WTC11 (cell line): Measurements from ENCODE around the gene SMC2. TPM values are rescaled to one million over a fixed set of nuclear protein-coding genes. Genes with fewer than 3 reads are reported as not detected.

Experiments used
- ATAC-seq: fragments of 200-7000 bp; cut with Tn5 transposase; 2 replicates; pipeline ENCODE4 v1.10.0; 2021; ENCODE audit warnings: mild to moderate bottlenecking, moderate library complexity
- CTCF ChIA-PET: fragments of 300-600 bp; sonication (Branson Sonifier 250); formaldehyde crosslinking; loops from one replicate; lab custom pipeline; 2021; ENCODE audit warnings: antibody characterized with exemption; lab: Charles Lee
- POLR2A ChIA-PET: fragments of 350-600 bp; sonication (Branson Sonifier 250); formaldehyde crosslinking; loops from one replicate; lab custom pipeline; 2021; ENCODE audit warnings: antibody characterized with exemption; lab: Charles Lee
- DNase-seq: peaks from one replicate; pipeline ENCODE4 v3.0.0; 2021; ENCODE audit warnings: low spot score
- H3K27ac Mint-ChIP-seq: 2 replicates; pipeline ENCODE4 v1.8.0; 2021; ENCODE audit warnings: mixed read lengths
- H3K27me3 Mint-ChIP-seq: 2 replicates; pipeline ENCODE4 v1.8.0; 2021; ENCODE audit warnings: low read depth, mild to moderate bottlenecking, moderate library complexity, mixed read lengths
- H3K36me3 Mint-ChIP-seq: 2 replicates; pipeline ENCODE4 v1.8.0; 2021; ENCODE audit warnings: mixed read lengths
- H3K4me1 Mint-ChIP-seq: 2 replicates; pipeline ENCODE4 v1.8.0; 2022; ENCODE audit warnings: mixed read lengths
- H3K4me3 Mint-ChIP-seq: 2 replicates; pipeline ENCODE4 v1.8.0; 2021; ENCODE audit warnings: mild to moderate bottlenecking, moderate library complexity, mixed read lengths
- H3K9me3 Mint-ChIP-seq: 2 replicates; pipeline ENCODE4 v1.8.0; 2021; ENCODE audit warnings: mixed read lengths
- ELF4 ChIP-seq: sonication (generic); formaldehyde crosslinking; IDR thresholded peaks from 2 replicates; pipeline ENCODE4 v1.8.1; 2022; ENCODE audit warnings: low read depth, mild to moderate bottlenecking, moderate library complexity, missing genetic modification reagents
- ETV6 ChIP-seq: sonication (generic); formaldehyde crosslinking; IDR thresholded peaks from 2 replicates; pipeline ENCODE4 v1.8.1; 2022; ENCODE audit warnings: mild to moderate bottlenecking, missing genetic modification reagents
- GABPB1 ChIP-seq: sonication (generic); formaldehyde crosslinking; IDR thresholded peaks from 2 replicates; pipeline ENCODE4 v1.8.1; 2023; ENCODE audit warnings: mild to moderate bottlenecking, missing genetic modification reagents
- IRF2 ChIP-seq: sonication (generic); formaldehyde crosslinking; IDR thresholded peaks from 2 replicates; pipeline ENCODE4 v1.8.0; 2022; ENCODE audit warnings: low read depth, missing genetic modification reagents, borderline replicate concordance
- NFE2L1 ChIP-seq: sonication (generic); formaldehyde crosslinking; IDR thresholded peaks from 2 replicates; pipeline ENCODE4 v1.8.1; 2023; ENCODE audit warnings: missing genetic modification reagents
- NR2C2 ChIP-seq: sonication (generic); formaldehyde crosslinking; IDR thresholded peaks from 2 replicates; pipeline ENCODE4 v1.8.0; 2022; ENCODE audit warnings: mild to moderate bottlenecking, missing genetic modification reagents
- NR3C1 ChIP-seq: sonication (generic); formaldehyde crosslinking; conservative IDR thresholded peaks from 2 replicates; pipeline ENCODE4 v1.8.1; 2023; ENCODE audit warnings: low read depth, mild to moderate bottlenecking, missing genetic modification reagents
- SP1 ChIP-seq: sonication (generic); formaldehyde crosslinking; conservative IDR thresholded peaks from 2 replicates; pipeline ENCODE4 v1.8.1; 2022; ENCODE audit warnings: missing genetic modification reagents
- TCF7 ChIP-seq: sonication (generic); formaldehyde crosslinking; IDR thresholded peaks from 2 replicates; pipeline ENCODE4 v1.8.0; 2022; ENCODE audit warnings: mild to moderate bottlenecking, low read depth, missing genetic modification reagents, moderate library complexity
- ZNF121 ChIP-seq: sonication (generic); formaldehyde crosslinking; IDR thresholded peaks from 2 replicates; pipeline ENCODE4 v1.8.0; 2023; ENCODE audit warnings: missing genetic modification reagents
- ZNF232 ChIP-seq: sonication (generic); formaldehyde crosslinking; IDR thresholded peaks from 2 replicates; pipeline ENCODE4 v1.8.0; 2022; ENCODE audit warnings: mild to moderate bottlenecking, missing genetic modification reagents
- ZNF263 ChIP-seq: sonication (generic); formaldehyde crosslinking; IDR thresholded peaks from 2 replicates; pipeline ENCODE4 v1.8.1; 2022; ENCODE audit warnings: low read depth, mild to moderate bottlenecking, moderate library complexity, missing genetic modification reagents
- total RNA-seq: library from RNA; stranded (reverse); gene quantifications from 3 replicates; pipeline ENCODE4 v1.2.3, GENCODE V29; 2021
- TF ChIP-seq, protein P1 (sequence below): sonication (generic); formaldehyde crosslinking; IDR thresholded peaks from 2 replicates; pipeline ENCODE4 v1.8.1; 2022; ENCODE audit warnings: low read depth, mild to moderate bottlenecking, moderate library complexity, missing genetic modification reagents, borderline replicate concordance
- TF ChIP-seq, protein P2 (sequence below): sonication (generic); formaldehyde crosslinking; IDR thresholded peaks from 2 replicates; pipeline ENCODE4 v1.8.1; 2023; ENCODE audit warnings: mild to moderate bottlenecking, missing genetic modification reagents
- TF ChIP-seq, protein P3 (sequence below): fragments of 250-450 bp; sonication (Bioruptor Pico); IDR thresholded peaks from 2 replicates; pipeline ENCODE4 v1.9.0; 2021; ENCODE audit warnings: mild to moderate bottlenecking
- TF ChIP-seq, protein P4 (sequence below): sonication (generic); formaldehyde crosslinking; IDR thresholded peaks from 2 replicates; pipeline ENCODE4 v1.8.1; 2022; ENCODE audit warnings: mild to moderate bottlenecking, missing genetic modification reagents, moderate library complexity, borderline replicate concordance
- TF ChIP-seq, protein P5 (sequence below): sonication (generic); formaldehyde crosslinking; IDR thresholded peaks from 2 replicates; pipeline ENCODE4 v1.8.0; 2023; ENCODE audit warnings: missing genetic modification reagents, mild to moderate bottlenecking, borderline replicate concordance
- TF ChIP-seq, protein P6 (sequence below): fragments of 250-450 bp; sonication (Bioruptor Pico); IDR thresholded peaks from 2 replicates; pipeline ENCODE4 v1.8.0; 2021; ENCODE audit warnings: mild to moderate bottlenecking
- TF ChIP-seq, protein P7 (sequence below): fragments of 250-450 bp; sonication (Bioruptor Pico); conservative IDR thresholded peaks from 2 replicates; pipeline ENCODE4 v1.9.0; 2021; ENCODE audit warnings: mild to moderate bottlenecking

SMC2 gene
- total RNA-seq, 1 experiment from 2014 or later, result 31.9 TPM

DNA sequence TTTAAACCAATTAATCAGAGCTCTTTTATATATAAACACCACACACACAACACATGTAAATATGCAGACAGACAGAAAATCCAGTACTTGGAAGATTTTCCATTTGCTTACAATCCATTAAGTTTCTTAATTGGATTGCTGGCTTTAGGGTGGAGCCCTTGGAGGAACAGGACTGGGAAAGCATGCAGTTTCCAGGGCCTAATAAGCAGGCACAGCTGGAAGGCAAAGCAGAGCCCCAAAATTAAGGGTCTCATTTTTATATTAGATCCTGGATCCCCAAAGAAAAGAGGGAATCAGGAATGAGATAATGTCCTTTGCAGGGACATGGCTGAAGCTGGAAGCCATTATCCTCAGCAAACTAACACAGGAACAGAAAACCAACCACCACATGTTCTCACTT is 13.1 kb upstream of the SMC2 start (continued):
- TF ChIP-seq, protein P1, sequence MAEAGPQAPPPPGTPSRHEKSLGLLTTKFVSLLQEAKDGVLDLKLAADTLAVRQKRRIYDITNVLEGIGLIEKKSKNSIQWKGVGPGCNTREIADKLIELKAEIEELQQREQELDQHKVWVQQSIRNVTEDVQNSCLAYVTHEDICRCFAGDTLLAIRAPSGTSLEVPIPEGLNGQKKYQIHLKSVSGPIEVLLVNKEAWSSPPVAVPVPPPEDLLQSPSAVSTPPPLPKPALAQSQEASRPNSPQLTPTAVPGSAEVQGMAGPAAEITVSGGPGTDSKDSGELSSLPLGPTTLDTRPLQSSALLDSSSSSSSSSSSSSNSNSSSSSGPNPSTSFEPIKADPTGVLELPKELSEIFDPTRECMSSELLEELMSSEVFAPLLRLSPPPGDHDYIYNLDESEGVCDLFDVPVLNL (CRISPR knock-in tag), result no peak
- TF ChIP-seq, protein P2, sequence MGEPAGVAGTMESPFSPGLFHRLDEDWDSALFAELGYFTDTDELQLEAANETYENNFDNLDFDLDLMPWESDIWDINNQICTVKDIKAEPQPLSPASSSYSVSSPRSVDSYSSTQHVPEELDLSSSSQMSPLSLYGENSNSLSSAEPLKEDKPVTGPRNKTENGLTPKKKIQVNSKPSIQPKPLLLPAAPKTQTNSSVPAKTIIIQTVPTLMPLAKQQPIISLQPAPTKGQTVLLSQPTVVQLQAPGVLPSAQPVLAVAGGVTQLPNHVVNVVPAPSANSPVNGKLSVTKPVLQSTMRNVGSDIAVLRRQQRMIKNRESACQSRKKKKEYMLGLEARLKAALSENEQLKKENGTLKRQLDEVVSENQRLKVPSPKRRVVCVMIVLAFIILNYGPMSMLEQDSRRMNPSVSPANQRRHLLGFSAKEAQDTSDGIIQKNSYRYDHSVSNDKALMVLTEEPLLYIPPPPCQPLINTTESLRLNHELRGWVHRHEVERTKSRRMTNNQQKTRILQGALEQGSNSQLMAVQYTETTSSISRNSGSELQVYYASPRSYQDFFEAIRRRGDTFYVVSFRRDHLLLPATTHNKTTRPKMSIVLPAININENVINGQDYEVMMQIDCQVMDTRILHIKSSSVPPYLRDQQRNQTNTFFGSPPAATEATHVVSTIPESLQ (CRISPR knock-in tag), result no peak
- TF ChIP-seq GABPB1 (CRISPR knock-in tag), result no peak
- TF ChIP-seq, protein P3, sequence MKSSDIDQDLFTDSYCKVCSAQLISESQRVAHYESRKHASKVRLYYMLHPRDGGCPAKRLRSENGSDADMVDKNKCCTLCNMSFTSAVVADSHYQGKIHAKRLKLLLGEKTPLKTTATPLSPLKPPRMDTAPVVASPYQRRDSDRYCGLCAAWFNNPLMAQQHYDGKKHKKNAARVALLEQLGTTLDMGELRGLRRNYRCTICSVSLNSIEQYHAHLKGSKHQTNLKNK (CRISPR knock-in tag), result no peak

DNA sequence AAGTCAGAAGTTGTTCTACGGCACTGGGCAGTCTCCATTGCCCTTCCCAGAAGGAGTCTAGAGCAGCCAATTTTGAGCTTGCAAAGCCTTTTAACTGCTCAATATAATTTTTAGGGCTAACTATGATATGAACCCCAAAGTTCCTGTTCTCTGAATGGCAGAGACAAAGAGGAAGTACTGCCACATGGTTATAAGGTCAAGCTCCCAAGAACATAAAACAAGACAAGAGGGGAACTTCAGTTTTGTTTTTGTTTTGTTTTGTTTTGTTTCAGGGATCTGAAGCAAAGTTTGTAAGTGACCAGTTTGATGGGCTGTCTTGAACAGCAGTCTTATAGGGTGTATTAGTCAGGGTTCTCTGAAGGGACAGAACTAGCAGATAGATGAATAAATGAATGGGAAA is 11.9 kb upstream of the SMC2 start:
- TF ChIP-seq, protein P4, sequence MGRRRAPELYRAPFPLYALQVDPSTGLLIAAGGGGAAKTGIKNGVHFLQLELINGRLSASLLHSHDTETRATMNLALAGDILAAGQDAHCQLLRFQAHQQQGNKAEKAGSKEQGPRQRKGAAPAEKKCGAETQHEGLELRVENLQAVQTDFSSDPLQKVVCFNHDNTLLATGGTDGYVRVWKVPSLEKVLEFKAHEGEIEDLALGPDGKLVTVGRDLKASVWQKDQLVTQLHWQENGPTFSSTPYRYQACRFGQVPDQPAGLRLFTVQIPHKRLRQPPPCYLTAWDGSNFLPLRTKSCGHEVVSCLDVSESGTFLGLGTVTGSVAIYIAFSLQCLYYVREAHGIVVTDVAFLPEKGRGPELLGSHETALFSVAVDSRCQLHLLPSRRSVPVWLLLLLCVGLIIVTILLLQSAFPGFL (CRISPR knock-in tag), result no peak
- TF ChIP-seq ETV6 (no peak), TCF7 (CRISPR knock-in tag) (no peak), IRF2 (CRISPR knock-in tag) (no peak), SP1 (CRISPR knock-in tag) (no peak), ZNF263 (CRISPR knock-in tag) (no peak)
- TF ChIP-seq, protein P2 (CRISPR knock-in tag), result no peak
- TF ChIP-seq, protein P5, sequence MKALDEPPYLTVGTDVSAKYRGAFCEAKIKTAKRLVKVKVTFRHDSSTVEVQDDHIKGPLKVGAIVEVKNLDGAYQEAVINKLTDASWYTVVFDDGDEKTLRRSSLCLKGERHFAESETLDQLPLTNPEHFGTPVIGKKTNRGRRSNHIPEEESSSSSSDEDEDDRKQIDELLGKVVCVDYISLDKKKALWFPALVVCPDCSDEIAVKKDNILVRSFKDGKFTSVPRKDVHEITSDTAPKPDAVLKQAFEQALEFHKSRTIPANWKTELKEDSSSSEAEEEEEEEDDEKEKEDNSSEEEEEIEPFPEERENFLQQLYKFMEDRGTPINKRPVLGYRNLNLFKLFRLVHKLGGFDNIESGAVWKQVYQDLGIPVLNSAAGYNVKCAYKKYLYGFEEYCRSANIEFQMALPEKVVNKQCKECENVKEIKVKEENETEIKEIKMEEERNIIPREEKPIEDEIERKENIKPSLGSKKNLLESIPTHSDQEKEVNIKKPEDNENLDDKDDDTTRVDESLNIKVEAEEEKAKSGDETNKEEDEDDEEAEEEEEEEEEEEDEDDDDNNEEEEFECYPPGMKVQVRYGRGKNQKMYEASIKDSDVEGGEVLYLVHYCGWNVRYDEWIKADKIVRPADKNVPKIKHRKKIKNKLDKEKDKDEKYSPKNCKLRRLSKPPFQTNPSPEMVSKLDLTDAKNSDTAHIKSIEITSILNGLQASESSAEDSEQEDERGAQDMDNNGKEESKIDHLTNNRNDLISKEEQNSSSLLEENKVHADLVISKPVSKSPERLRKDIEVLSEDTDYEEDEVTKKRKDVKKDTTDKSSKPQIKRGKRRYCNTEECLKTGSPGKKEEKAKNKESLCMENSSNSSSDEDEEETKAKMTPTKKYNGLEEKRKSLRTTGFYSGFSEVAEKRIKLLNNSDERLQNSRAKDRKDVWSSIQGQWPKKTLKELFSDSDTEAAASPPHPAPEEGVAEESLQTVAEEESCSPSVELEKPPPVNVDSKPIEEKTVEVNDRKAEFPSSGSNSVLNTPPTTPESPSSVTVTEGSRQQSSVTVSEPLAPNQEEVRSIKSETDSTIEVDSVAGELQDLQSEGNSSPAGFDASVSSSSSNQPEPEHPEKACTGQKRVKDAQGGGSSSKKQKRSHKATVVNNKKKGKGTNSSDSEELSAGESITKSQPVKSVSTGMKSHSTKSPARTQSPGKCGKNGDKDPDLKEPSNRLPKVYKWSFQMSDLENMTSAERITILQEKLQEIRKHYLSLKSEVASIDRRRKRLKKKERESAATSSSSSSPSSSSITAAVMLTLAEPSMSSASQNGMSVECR, result no peak
- H3K27me3 Mint-ChIP-seq, result no peaks in the 10 kb centered on the region
- H3K9me3 Mint-ChIP-seq, result peaks cover 62% of the 10 kb centered on the region

DNA sequence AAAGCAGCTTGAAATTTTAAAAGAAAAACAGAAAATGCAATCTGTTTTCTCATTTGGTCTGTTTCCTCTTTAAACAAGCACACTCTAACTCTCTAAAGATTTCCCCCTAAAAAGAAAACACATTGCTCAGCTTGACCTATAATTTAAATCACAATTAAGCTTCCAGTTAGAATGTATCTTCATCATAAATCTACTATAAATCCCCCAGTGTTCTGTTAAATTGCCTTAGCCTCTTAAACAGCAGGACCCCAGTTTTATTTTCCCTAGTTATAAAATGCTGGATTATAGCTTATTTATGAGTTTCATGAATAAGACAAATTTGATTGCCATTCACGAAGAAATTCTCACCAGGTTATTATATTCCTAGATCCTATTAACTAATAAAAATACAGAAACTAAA is 8.6 kb upstream of the SMC2 start:
- ChIA-PET POLR2A (no interaction called here), CTCF (no interaction called here)
- Mint-ChIP-seq H3K36me3 (peaks cover 14% of the 10 kb centered on the region), H3K4me3 (no peak overlapping the region), H3K9me3 (peaks cover 36% of the 10 kb centered on the region), H3K4me1 (peaks cover 2% of the 10 kb centered on the region; the same call in 1 of the 2 replicates), H3K27me3 (no peaks in the 10 kb centered on the region), H3K27ac (no peak overlapping the region)
- DNase-seq (no peak), ATAC-seq (no peak)
- TF ChIP-seq SP1 (CRISPR knock-in tag) (no peak), ELF4 (CRISPR knock-in tag) (no peak), NFE2L1 (CRISPR knock-in tag) (no peak), NR2C2 (CRISPR knock-in tag) (no peak), ZNF121 (CRISPR knock-in tag) (no peak), NR3C1 (CRISPR knock-in tag) (no peak), ZNF232 (no peak)
- TF ChIP-seq, protein P6, sequence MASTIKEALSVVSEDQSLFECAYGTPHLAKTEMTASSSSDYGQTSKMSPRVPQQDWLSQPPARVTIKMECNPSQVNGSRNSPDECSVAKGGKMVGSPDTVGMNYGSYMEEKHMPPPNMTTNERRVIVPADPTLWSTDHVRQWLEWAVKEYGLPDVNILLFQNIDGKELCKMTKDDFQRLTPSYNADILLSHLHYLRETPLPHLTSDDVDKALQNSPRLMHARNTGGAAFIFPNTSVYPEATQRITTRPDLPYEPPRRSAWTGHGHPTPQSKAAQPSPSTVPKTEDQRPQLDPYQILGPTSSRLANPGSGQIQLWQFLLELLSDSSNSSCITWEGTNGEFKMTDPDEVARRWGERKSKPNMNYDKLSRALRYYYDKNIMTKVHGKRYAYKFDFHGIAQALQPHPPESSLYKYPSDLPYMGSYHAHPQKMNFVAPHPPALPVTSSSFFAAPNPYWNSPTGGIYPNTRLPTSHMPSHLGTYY (CRISPR knock-in tag), result no peak
- TF ChIP-seq, protein P7, sequence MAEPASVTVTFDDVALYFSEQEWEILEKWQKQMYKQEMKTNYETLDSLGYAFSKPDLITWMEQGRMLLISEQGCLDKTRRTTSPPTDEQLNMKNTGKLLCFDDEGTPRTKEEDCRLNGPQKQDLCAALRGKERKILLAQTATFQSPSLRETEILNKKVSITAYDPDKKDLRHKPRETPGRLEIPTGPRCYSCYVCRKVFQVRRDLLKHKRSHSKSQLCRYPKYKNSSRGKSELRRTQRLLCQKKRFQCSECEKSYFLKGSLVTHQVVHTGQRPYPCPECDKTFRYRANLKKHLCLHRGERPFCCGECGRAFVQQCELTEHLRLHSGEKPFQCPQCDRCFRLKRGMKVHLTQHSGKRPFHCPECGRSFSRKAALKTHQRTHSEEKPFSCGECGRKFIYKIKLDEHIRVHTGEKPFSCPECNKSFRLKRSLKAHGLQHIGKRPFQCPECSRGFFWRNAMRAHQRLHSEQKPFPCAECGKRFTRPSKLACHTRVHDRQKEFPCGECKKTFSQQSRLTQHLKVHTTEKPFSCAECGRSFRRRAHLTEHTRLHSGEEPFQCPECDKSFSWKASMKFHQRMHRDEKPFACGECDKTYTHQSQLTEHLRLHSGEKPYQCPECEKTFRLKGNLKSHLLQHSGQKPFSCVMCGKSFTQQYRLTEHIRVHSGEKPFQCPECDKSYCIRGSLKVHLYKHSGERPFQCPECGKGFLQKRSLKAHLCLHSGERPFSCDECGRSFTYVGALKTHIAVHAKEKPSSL (CRISPR knock-in tag), result no peak

More for the DNA sequence above, 11.9 kb upstream of the SMC2 start:
- ChIA-PET POLR2A (no interaction called here), CTCF (no interaction called here)
- H3K36me3 Mint-ChIP-seq, result peaks cover 37% of the 10 kb centered on the region
- DNase-seq, result no peak
- ATAC-seq, result no peak
- no peaks in the 10 kb centered on the region for H3K4me1 Mint-ChIP-seq
- no peak overlapping the region for H3K27ac Mint-ChIP-seq
- H3K4me3 Mint-ChIP-seq, result no peak overlapping the region
